Glutamatergic neuron (in vitro differentiated cells): ENCODE measurements around the gene ABT1. TPM values are rescaled to one million over a fixed set of nuclear protein-coding genes. Genes with fewer than 3 reads are reported as not detected.

Source experiments
- DNase-seq: peaks from one replicate; pipeline ENCODE4 v3.0.0; 2022
- H3K27ac Mint-ChIP-seq: one replicate; pipeline ENCODE4 v1.8.0; 2020; ENCODE audit warnings: mild to moderate bottlenecking, mixed read lengths, inconsistent platforms; ENCODE audit not compliant: unreplicated experiment
- H3K27me3 Mint-ChIP-seq: one replicate; pipeline ENCODE4 v1.8.0; 2020; ENCODE audit warnings: mild to moderate bottlenecking, moderate library complexity, mixed read lengths, inconsistent platforms; ENCODE audit not compliant: unreplicated experiment
- H3K36me3 Mint-ChIP-seq: one replicate; pipeline ENCODE4 v1.8.0; 2020; ENCODE audit warnings: mild to moderate bottlenecking, mixed read lengths, inconsistent platforms; ENCODE audit not compliant: unreplicated experiment
- H3K4me1 Mint-ChIP-seq: one replicate; pipeline ENCODE4 v1.8.0; 2020; ENCODE audit warnings: mild to moderate bottlenecking, low read depth, mixed read lengths, inconsistent platforms; ENCODE audit not compliant: unreplicated experiment
- H3K4me3 Mint-ChIP-seq: one replicate; pipeline ENCODE4 v1.8.0; 2020; ENCODE audit warnings: mild to moderate bottlenecking, mixed read lengths, inconsistent platforms; ENCODE audit not compliant: unreplicated experiment
- H3K9me3 Mint-ChIP-seq: one replicate; pipeline ENCODE4 v1.8.0; 2020; ENCODE audit warnings: mild to moderate bottlenecking, moderate library complexity, mixed read lengths, inconsistent platforms; ENCODE audit not compliant: unreplicated experiment
- total RNA-seq: library from RNA; stranded (reverse); fragmentation: NEBNext Ultra II Directional; extraction: Animal tissue kit (Norgen Biotek cat#: 25700); gene quantifications from one replicate; pipeline ENCODE4 v1.2.1, GENCODE V29; 2021; ENCODE audit not compliant: unreplicated experiment
- TF ChIP-seq, protein P1 (sequence below): fragments of 200-600 bp; sonication (generic); IDR thresholded peaks from one replicate; pipeline ENCODE4 v1.5.0; 2021; ENCODE audit not compliant: partially characterized antibody, unreplicated experiment

The ABT1 gene
- total RNA-seq, 1 donor from 2014 or later: 15.9 TPM

DNA sequence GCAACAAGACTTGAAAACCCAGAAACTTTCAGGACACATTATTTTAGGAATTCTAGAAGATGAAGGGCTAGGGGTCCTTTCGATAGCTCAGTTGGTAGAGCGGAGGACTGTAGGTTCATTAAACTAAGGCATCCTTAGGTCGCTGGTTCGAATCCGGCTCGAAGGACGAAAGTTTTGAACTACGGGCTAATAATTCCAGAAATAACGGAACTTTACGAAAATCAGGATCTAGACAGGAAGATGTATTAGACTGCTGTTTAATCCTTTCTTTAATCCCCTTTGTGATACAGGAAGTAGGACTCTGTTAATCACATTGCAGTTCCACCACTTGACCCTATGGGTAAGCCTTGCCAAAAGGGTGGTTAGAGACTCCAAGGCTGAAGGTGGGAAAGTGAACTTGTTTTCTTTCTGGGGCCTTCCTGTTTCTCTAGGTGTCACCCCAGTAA lies 21.2 kb upstream of the ABT1 start:
- no peak for DNase-seq
- no peak overlapping the region for H3K27ac Mint-ChIP-seq
- H3K27me3 Mint-ChIP-seq: peaks cover 26% of the 10 kb centered on the region
- peaks cover 3% of the 10 kb centered on the region for H3K4me1 Mint-ChIP-seq
- H3K36me3 Mint-ChIP-seq: no peaks in the 10 kb centered on the region
- TF ChIP-seq, protein P1, sequence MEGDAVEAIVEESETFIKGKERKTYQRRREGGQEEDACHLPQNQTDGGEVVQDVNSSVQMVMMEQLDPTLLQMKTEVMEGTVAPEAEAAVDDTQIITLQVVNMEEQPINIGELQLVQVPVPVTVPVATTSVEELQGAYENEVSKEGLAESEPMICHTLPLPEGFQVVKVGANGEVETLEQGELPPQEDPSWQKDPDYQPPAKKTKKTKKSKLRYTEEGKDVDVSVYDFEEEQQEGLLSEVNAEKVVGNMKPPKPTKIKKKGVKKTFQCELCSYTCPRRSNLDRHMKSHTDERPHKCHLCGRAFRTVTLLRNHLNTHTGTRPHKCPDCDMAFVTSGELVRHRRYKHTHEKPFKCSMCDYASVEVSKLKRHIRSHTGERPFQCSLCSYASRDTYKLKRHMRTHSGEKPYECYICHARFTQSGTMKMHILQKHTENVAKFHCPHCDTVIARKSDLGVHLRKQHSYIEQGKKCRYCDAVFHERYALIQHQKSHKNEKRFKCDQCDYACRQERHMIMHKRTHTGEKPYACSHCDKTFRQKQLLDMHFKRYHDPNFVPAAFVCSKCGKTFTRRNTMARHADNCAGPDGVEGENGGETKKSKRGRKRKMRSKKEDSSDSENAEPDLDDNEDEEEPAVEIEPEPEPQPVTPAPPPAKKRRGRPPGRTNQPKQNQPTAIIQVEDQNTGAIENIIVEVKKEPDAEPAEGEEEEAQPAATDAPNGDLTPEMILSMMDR: no peak
- H3K9me3 Mint-ChIP-seq: peaks cover 33% of the 10 kb centered on the region
- H3K4me3 Mint-ChIP-seq: no peak overlapping the region

DNA sequence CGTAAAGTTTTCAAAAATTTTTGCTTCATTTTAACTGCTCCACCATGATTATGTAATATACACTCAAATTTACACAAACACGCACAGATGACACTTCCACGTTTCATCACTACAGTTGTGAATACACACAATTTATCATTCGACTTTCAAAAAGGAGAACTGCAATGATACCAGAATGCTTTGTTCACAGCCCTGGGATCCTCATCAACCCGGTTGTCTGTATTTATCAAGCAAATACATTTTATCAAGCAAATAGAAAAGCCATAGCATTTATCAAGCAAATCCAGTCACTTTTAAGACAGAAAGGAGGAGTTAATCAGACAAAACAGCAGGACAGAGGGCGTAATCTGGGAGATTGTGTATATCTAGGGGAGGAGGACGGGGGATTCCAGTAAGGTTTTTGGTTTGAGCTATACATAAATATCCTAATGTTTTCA lies 20.3 kb upstream of the ABT1 start:
- Mint-ChIP-seq H3K4me3 (peak overlapping the region; percentile 83), H3K9me3 (peaks cover 32% of the 10 kb centered on the region), H3K27me3 (peaks cover 25% of the 10 kb centered on the region), H3K4me1 (peaks cover 3% of the 10 kb centered on the region), H3K27ac (no peak overlapping the region), H3K36me3 (no peaks in the 10 kb centered on the region)
- no peak for DNase-seq
- TF ChIP-seq, protein P1: no peak

DNA sequence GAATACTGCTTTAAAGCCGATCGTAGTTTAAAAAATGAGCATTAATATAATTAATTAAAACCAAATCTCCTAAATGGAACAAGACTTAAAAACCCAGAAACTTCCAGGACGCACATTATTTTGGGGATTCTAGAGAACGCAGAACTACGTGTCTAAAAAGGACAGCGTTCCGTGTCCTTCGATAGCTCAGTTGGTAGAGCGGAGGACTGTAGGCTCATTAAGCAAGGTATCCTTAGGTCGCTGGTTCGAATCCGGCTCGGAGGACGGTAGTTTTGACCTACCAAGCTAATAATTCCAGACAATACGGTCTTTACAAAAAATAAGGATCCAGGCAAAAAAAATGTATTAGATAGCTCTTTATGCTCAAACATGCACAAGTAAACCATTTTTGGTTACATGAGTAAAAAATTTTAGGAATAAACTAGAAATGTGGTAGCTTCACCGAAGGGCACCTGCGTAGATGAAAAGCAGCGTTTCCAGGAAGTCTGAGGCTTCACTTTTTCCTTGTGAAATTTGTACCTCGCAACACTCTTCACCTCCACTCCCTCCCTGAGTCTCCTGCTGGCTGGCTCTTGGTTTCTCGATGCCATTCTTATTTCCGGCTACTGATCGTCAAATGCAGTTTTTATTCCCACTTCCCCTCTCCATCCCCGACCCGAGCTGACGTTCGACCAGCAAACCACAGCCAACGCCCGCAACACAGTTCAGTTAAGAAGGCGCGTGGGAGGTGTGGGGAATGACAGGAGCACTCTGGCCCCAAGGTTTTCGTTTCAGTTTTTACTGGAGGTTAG lies 19.6 kb upstream of the ABT1 start:
- no peak overlapping the region for H3K27ac Mint-ChIP-seq
- H3K27me3 Mint-ChIP-seq: peaks cover 18% of the 10 kb centered on the region
- peaks cover 3% of the 10 kb centered on the region for H3K4me1 Mint-ChIP-seq
- H3K4me3 Mint-ChIP-seq: peak overlapping the region; percentile 90
- H3K36me3 Mint-ChIP-seq: no peaks in the 10 kb centered on the region
- TF ChIP-seq, protein P1: no peak
- DNase-seq: peak; percentile 50
- H3K9me3 Mint-ChIP-seq: peaks cover 25% of the 10 kb centered on the region

GRCh38 chr6:26577720-26578072 lies 19.1 kb upstream of the ABT1 start:
- Mint-ChIP-seq H3K4me1 (peaks cover 3% of the 10 kb centered on the region), H3K4me3 (peak overlapping the region; percentile 90), H3K27me3 (peaks cover 16% of the 10 kb centered on the region), H3K27ac (no peak overlapping the region), H3K36me3 (no peaks in the 10 kb centered on the region), H3K9me3 (peaks cover 25% of the 10 kb centered on the region)
- DNase-seq: no peak
- TF ChIP-seq, protein P1: no peak

GRCh38 chr6:26578279-26578678 lies 18.5 kb upstream of the ABT1 start:
- TF ChIP-seq, protein P1: no peak
- H3K36me3 Mint-ChIP-seq: no peaks in the 10 kb centered on the region
- peaks cover 3% of the 10 kb centered on the region for H3K4me1 Mint-ChIP-seq
- H3K27ac Mint-ChIP-seq: no peak overlapping the region
- H3K9me3 Mint-ChIP-seq: peaks cover 21% of the 10 kb centered on the region
- peak overlapping the region; percentile 59 for H3K4me3 Mint-ChIP-seq
- peaks cover 17% of the 10 kb centered on the region for H3K27me3 Mint-ChIP-seq
- no peak for DNase-seq
